Calu3 (cell line): ENCODE data around the gene RNF208. TPM values are rescaled to one million over a fixed set of nuclear protein-coding genes. Genes with fewer than 3 reads are reported as not detected.
A peak's percentile ranks its signal among the peaks of the same experiment; 100 is the strongest.

ENCODE experiments used
- BruUV-seq: library from RNA; stranded (reverse); fragments of 400-500 nt; replicated peaks from 2 replicates; lab custom pipeline; 2021; lab: Mats Ljungman, UMichigan
- CTCF ChIA-PET: fragments of 300-600 bp; sonication (Branson Sonifier 250); formaldehyde crosslinking; loops from one replicate; lab custom pipeline; 2022; ENCODE audit warnings: antibody characterized with exemption; lab: Charles Lee
- DNase-seq: peaks from one replicate; pipeline ENCODE4 v3.0.0; 2022
- H3K27ac Mint-ChIP-seq: one replicate; pipeline ENCODE4 v1.8.0; 2022; ENCODE audit warnings: mixed read lengths; ENCODE audit not compliant: unreplicated experiment
- H3K27me3 Mint-ChIP-seq: one replicate; pipeline ENCODE4 v1.8.0; 2022; ENCODE audit warnings: mixed read lengths; ENCODE audit not compliant: unreplicated experiment
- H3K36me3 Mint-ChIP-seq: one replicate; pipeline ENCODE4 v1.8.0; 2022; ENCODE audit warnings: mild to moderate bottlenecking, moderate library complexity, mixed read lengths; ENCODE audit not compliant: insufficient read depth, unreplicated experiment
- H3K4me1 Mint-ChIP-seq: one replicate; pipeline ENCODE4 v1.8.0; 2022; ENCODE audit warnings: mild to moderate bottlenecking, low read depth, mixed read lengths; ENCODE audit not compliant: unreplicated experiment
- H3K4me3 Mint-ChIP-seq: one replicate; pipeline ENCODE4 v1.8.0; 2022; ENCODE audit warnings: mild to moderate bottlenecking, low read depth, moderate library complexity, mixed read lengths; ENCODE audit not compliant: unreplicated experiment
- H3K9me3 Mint-ChIP-seq: one replicate; pipeline ENCODE4 v1.8.0; 2022; ENCODE audit warnings: low read depth, mixed read lengths; ENCODE audit not compliant: unreplicated experiment
- intact Hi-C: fragments of 100-400 bp; cut with micrococcal nuclease; formaldehyde crosslinking; loops from one replicate; pipeline ENCODE4 v1.10.0; 2022; ENCODE audit not compliant: unreplicated experiment
- total RNA-seq: library from RNA; stranded (reverse); gene quantifications from 2 replicates; pipeline ENCODE4 v1.2.3, GENCODE V29; 2022
- TF ChIP-seq, protein P1 (sequence below): fragments of 200-600 bp; IDR thresholded peaks from one replicate; pipeline ENCODE4 v1.8.0; 2022; ENCODE audit warnings: antibody characterized with exemption; ENCODE audit not compliant: unreplicated experiment

The RNF208 gene
- total RNA-seq, 1 experiment from 2014 or later = 10.1 TPM

DNA sequence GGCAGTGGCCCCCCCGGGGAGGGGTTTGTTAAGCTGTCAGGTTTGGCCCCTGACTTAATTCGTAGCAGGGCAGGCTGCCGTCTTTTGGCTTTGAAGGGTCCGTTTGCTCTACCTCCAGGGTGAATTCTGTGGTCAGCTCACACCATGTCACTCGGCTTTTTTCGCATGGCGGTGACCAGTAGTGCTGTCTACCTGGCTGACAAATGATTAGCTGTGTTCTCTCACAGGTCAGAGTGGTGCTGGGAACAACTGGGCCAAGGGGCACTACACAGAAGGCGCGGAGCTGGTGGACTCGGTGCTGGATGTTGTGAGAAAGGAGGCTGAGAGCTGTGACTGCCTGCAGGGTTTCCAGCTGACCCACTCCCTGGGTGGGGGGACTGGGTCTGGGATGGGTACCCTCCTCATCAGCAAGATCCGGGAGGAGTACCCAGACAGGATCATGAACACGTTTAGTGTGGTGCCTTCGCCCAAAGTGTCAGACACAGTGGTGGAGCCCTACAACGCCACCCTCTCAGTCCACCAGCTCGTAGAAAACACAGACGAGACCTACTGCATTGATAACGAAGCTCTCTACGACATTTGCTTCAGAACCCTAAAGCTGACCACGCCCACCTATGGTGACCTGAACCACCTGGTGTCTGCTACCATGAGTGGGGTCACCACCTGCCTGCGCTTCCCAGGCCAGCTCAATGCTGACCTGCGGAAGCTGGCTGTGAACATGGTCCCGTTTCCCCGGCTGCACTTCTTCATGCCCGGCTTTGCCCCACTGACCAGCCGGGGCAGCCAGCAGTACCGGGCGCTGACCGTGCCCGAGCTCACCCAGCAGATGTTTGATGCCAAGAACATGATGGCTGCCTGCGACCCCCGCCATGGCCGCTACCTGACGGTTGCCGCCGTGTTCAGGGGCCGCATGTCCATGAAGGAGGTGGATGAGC lies 20.5 kb upstream of the RNF208 start:
- peak overlapping the region; percentile 76 for H3K4me3 Mint-ChIP-seq
- intact Hi-C loops = no loop called here
- CTCF ChIA-PET = interaction anchor here (1.1 kb wide), 1 partner anchor 12 kb away, joined by 4 read pairs; no protein-coding TSS in a partner anchor
- peaks cover 67% of the 10 kb centered on the region for H3K36me3 Mint-ChIP-seq
- BruUV-seq = no TSS peak
- TF ChIP-seq, protein P1, sequence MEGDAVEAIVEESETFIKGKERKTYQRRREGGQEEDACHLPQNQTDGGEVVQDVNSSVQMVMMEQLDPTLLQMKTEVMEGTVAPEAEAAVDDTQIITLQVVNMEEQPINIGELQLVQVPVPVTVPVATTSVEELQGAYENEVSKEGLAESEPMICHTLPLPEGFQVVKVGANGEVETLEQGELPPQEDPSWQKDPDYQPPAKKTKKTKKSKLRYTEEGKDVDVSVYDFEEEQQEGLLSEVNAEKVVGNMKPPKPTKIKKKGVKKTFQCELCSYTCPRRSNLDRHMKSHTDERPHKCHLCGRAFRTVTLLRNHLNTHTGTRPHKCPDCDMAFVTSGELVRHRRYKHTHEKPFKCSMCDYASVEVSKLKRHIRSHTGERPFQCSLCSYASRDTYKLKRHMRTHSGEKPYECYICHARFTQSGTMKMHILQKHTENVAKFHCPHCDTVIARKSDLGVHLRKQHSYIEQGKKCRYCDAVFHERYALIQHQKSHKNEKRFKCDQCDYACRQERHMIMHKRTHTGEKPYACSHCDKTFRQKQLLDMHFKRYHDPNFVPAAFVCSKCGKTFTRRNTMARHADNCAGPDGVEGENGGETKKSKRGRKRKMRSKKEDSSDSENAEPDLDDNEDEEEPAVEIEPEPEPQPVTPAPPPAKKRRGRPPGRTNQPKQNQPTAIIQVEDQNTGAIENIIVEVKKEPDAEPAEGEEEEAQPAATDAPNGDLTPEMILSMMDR = no peak
- H3K4me1 Mint-ChIP-seq = peaks cover 25% of the 10 kb centered on the region
- DNase-seq = no peak
- peaks cover 12% of the 10 kb centered on the region for H3K27me3 Mint-ChIP-seq
- H3K27ac Mint-ChIP-seq = peak overlapping the region; percentile 85
- H3K9me3 Mint-ChIP-seq = no peaks in the 10 kb centered on the region

DNA sequence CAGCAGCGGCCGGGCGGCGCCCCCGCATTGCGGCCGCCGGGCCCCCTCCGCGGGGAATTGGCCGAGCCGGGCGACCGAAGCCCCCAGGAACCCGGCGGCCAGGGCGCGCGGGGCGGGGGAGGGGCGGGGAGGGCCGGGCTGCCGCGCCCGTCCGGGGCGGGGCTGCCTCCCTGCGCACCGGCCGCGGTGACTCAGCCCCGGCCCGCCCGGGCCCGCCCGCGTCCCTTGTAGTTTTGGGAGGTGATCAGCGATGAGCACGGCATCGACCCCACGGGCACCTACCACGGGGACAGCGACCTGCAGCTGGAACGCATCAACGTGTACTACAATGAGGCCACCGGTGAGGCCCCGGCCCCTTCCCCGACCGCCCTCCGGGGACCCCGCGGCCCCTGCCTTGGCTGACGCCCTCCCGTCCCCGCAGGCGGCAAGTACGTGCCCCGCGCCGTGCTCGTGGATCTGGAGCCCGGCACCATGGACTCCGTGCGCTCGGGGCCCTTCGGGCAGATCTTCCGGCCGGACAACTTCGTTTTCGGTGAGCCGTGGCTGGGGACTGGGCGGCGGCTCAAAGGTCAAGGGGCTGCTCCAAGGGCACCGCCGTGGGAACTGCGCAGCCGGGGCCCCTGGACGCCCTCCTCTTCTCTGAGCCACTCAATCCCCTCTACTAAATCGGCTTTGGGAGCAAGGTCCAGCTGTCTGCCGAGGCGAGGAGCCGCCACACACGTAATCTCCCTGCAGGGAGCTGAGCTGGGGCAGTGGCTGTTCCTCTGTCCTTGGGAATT lies 19.6 kb upstream of the RNF208 start:
- TF ChIP-seq, protein P1 = no peak
- peaks cover 28% of the 10 kb centered on the region for H3K4me1 Mint-ChIP-seq
- CTCF ChIA-PET = interaction anchor here (1.1 kb wide), 1 partner anchor 13 kb away, joined by 4 read pairs; no protein-coding TSS in a partner anchor
- H3K9me3 Mint-ChIP-seq = no peaks in the 10 kb centered on the region
- H3K36me3 Mint-ChIP-seq = peaks cover 67% of the 10 kb centered on the region
- peak overlapping the region; percentile 100 for H3K27ac Mint-ChIP-seq
- peak; percentile 59 for DNase-seq
- no TSS peak for BruUV-seq
- peaks cover 12% of the 10 kb centered on the region for H3K27me3 Mint-ChIP-seq
- peak overlapping the region; percentile 76 for H3K4me3 Mint-ChIP-seq
- intact Hi-C loops = no loop called here

DNA sequence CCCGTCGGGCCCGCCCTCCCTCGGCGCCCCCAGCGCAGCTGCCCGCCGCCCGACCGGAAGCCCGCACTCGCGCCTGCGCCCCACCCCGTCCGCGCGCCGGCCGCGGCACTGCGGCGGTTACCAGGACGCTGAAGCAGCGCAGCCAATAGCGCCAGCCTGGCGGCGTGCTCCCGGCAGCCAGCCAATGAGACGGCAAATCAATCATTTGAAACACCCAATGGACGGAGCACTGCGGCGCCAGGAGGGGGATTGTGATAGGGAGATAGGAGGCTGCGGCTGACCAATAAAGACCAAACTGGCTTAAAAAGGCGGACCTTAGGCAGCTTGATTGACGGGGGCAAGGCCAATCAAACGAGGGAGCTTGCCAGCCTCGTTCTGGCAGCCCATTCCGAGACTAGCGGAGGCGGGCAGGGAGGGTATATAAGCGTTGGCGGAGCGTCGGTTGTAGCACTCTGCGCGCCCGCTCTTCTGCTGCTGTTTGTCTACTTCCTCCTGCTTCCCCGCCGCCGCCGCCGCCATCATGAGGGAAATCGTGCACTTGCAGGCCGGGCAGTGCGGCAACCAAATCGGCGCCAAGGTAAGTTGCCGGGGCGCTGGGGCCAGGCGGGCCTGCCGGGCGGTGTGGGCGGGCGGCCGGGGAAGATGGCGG lies 18.9 kb upstream of the RNF208 start, which contains the start of gene TUBB4B:
Gene TUBB4B, plus strand, starts transcription at position 447 of the 649 bp plus-strand sequence. Its CDS starts 74 bp downstream, at position 521.
- BruUV-seq = no TSS peak
- Mint-ChIP-seq H3K4me1 (peaks cover 28% of the 10 kb centered on the region), H3K27me3 (peaks cover 12% of the 10 kb centered on the region), H3K4me3 (peak within 1 kb of the TSS; percentile 76), H3K36me3 (peaks cover 67% of the 10 kb centered on the region), H3K9me3 (no peaks in the 10 kb centered on the region), H3K27ac (peak within 1 kb of the TSS; percentile 100)
- peak; percentile 94 for DNase-seq
- intact Hi-C loops = no loop called here
- CTCF ChIA-PET = interaction anchor here (0.8 to 1.4 kb wide), 2 partner anchors 14 to 182 kb away, joined by 3 to 5 read pairs; partner anchors contain the start of gene EXD3
- TF ChIP-seq, protein P1 = no peak
